Natural killer cell (primary cell): ENCODE results near the gene NRROS. TPM values are rescaled to one million over a fixed set of nuclear protein-coding genes. Genes with fewer than 3 reads are reported as not detected.

Experiments used
- ATAC-seq, 3 donors: fragments of 150-1000 bp in 2 of 3; fragments of 200-7000 bp in 1 of 3; cut with Tn5 transposase; 1 replicate in 1 of 3; 2 replicates in 2 of 3; pipeline ENCODE4 v1.10.0; 2021; ENCODE audit warnings: mild to moderate bottlenecking in 2 of 3, moderate library complexity in 2 of 3
- DNase-seq, 2 donors: peaks; one replicate each; pipeline versions ENCODE4 v3.0.0 to v3.0.0-alpha.2; 2013 to 2021; ENCODE audit warnings: mixed read lengths in 1 of 2
- H3K27ac ChIP-seq: one replicate; pipeline ENCODE4 v1.5.1; 2013; ENCODE audit warnings: mild to moderate bottlenecking, low read length
- H3K27me3 ChIP-seq: one replicate; pipeline ENCODE4 v1.6.1; 2013; ENCODE audit warnings: low read length; ENCODE audit not compliant: control insufficient read depth, insufficient read depth
- H3K36me3 ChIP-seq: one replicate; pipeline ENCODE4 v1.6.1; 2013; ENCODE audit warnings: low read length; ENCODE audit not compliant: control insufficient read depth, insufficient read depth
- H3K4me1 ChIP-seq: one replicate; pipeline ENCODE4 v1.6.1; 2013; ENCODE audit warnings: low read length; ENCODE audit not compliant: control insufficient read depth, insufficient read depth
- H3K4me3 ChIP-seq: one replicate; pipeline ENCODE4 v1.5.1; 2013; ENCODE audit warnings: low read length
- H3K9me3 ChIP-seq: one replicate; pipeline ENCODE4 v1.6.1; 2013; ENCODE audit warnings: low read length; ENCODE audit not compliant: control insufficient read depth, insufficient read depth
- H3K27ac Mint-ChIP-seq, 2 donors: one replicate each; pipeline ENCODE4 v1.8.0; 2022; ENCODE audit warnings: mild to moderate bottlenecking in 2 of 2, mixed read lengths in 2 of 2, moderate library complexity in 1 of 2
- H3K27me3 Mint-ChIP-seq, 2 donors: one replicate each; pipeline ENCODE4 v1.8.0; 2022; ENCODE audit warnings: low read depth in 2 of 2, mixed read lengths in 2 of 2
- H3K36me3 Mint-ChIP-seq: one replicate; pipeline ENCODE4 v1.8.0; 2022; ENCODE audit warnings: mixed read lengths
- H3K4me1 Mint-ChIP-seq, 2 donors: one replicate each; pipeline ENCODE4 v1.8.0; 2022; ENCODE audit warnings: mixed read lengths in 2 of 2
- H3K4me3 Mint-ChIP-seq: one replicate; pipeline ENCODE4 v1.8.0; 2022; ENCODE audit warnings: mild to moderate bottlenecking, moderate library complexity, mixed read lengths
- H3K9me3 Mint-ChIP-seq, 2 donors: one replicate each; pipeline ENCODE4 v1.8.0; 2022; ENCODE audit warnings: mixed read lengths in 2 of 2
- WGBS: methylation state at CpG from one replicate; pipeline ENCODE4 v1.1.7; 2013; ENCODE audit warnings: missing lambda C conversion rate; ENCODE audit not compliant: insufficient coverage; 5-methylcytosine and 5-hydroxymethylcytosine counted together
- intact Hi-C: fragments of 100-400 bp; cut with micrococcal nuclease; formaldehyde crosslinking; loops from one replicate; pipeline ENCODE4 v1.14.2; 2022
- total RNA-seq, 4 donors: library from RNA; stranded (reverse); fragments of 120-200 nt in 1 of 4; gene quantifications; one replicate each; pipeline versions ENCODE4 v1.2.3 to v1.2.4, GENCODE V29; 2013 to 2022
- TF ChIP-seq, protein P1 (sequence below): fragments of 200-600 bp; IDR thresholded peaks from one replicate; pipeline ENCODE4 v1.8.0; 2022; ENCODE audit warnings: antibody characterized with exemption

The NRROS gene
- total RNA-seq, 3 donors from 2014 or later (not counting 1 experiment from before 2014, with no cell fraction given): 32.5 to 56.3 (median 56.2) TPM

DNA sequence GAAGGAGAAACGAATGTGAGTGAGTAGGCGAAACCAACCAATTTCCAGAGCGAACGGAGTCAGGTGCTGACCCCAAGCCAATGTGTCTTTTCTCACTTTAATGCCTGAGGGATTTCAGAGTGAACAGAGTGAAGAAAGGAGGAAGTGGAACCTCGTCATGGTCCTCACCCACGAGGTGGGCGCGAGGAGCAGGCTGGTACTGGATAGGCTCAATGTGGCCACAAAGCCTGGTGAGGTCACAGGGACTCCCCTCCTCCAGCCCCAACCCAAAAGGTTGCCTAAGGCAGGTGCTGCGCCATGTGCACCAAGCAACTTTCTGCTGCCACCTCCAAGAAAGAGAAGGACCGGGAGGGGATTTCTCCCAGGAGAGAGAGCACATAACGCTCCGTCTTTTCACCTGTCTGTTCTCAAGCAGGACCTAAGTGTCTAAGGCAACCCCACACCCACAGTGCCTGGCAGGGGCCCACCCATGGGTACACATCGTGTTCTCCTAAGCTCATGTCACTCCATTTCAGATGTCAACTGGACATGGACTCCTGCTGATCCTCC, 3.8 kb downstream of the NRROS start:
- intact Hi-C loops: loop anchor here (1.0 to 5.0 kb wide), 3 partner anchors 11 to 141 kb away; partner anchors contain the start of gene RNF168
- DNase-seq (peak; percentile 76 to 78), ATAC-seq (peak; percentile 57 to 79 (median 76))
- no peaks in the 10 kb centered on the region for H3K27me3 ChIP-seq
- Mint-ChIP-seq H3K4me3 (peak overlapping the region; percentile 93), H3K4me1 (peaks cover 88 to 93% of the 10 kb centered on the region in 2 donors), H3K27ac (peak overlapping the region; percentile 96 to 98), H3K27me3 (no peaks in the 10 kb centered on the region), H3K36me3 (no peaks in the 10 kb centered on the region), H3K9me3 (no peaks in the 10 kb centered on the region)
- no peak overlapping the region for H3K4me3 ChIP-seq
- peaks cover 83% of the 10 kb centered on the region for H3K4me1 ChIP-seq
- H3K9me3 ChIP-seq: no peaks in the 10 kb centered on the region
- TF ChIP-seq, protein P1, sequence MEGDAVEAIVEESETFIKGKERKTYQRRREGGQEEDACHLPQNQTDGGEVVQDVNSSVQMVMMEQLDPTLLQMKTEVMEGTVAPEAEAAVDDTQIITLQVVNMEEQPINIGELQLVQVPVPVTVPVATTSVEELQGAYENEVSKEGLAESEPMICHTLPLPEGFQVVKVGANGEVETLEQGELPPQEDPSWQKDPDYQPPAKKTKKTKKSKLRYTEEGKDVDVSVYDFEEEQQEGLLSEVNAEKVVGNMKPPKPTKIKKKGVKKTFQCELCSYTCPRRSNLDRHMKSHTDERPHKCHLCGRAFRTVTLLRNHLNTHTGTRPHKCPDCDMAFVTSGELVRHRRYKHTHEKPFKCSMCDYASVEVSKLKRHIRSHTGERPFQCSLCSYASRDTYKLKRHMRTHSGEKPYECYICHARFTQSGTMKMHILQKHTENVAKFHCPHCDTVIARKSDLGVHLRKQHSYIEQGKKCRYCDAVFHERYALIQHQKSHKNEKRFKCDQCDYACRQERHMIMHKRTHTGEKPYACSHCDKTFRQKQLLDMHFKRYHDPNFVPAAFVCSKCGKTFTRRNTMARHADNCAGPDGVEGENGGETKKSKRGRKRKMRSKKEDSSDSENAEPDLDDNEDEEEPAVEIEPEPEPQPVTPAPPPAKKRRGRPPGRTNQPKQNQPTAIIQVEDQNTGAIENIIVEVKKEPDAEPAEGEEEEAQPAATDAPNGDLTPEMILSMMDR: no peak
- peak overlapping the region; percentile 81 for H3K27ac ChIP-seq
- H3K36me3 ChIP-seq: peaks cover 13% of the 10 kb centered on the region
- 18% methylated on average over 13 of the region's 13 CpGs for WGBS

- H3K9me3 Mint-ChIP-seq: no peaks in the 10 kb centered on the region
- ATAC-seq: no peak
- WGBS: 53% methylated on average over 5 of the region's 5 CpGs
- peaks cover 85 to 93% of the 10 kb centered on the region in 2 donors for H3K4me1 Mint-ChIP-seq
- H3K4me3 Mint-ChIP-seq: peak overlapping the region; percentile 93
- intact Hi-C loops: loop anchor here (1.0 to 5.0 kb wide), 3 partner anchors 11 to 141 kb away; partner anchors contain the start of gene RNF168
- H3K27me3 ChIP-seq: no peaks in the 10 kb centered on the region
- H3K36me3 ChIP-seq: peaks cover 14% of the 10 kb centered on the region
- no peak for DNase-seq
- peak overlapping the region; percentile 81 for H3K27ac ChIP-seq
- no peaks in the 10 kb centered on the region for H3K36me3 Mint-ChIP-seq
- H3K4me3 ChIP-seq: no peak overlapping the region
- no peaks in the 10 kb centered on the region for H3K27me3 Mint-ChIP-seq
- peak overlapping the region; percentile 96 to 98 for H3K27ac Mint-ChIP-seq
- TF ChIP-seq, protein P1: no peak
- H3K4me1 ChIP-seq: peaks cover 80% of the 10 kb centered on the region
- H3K9me3 ChIP-seq: no peaks in the 10 kb centered on the region
Measured at GRCh38 chr3:196643761-196644160, 4.3 kb downstream of the NRROS start.

GRCh38 chr3:196645096-196645495, 5.6 kb downstream of the NRROS start:
- WGBS: 17% methylated on average over 4 of the region's 4 CpGs
- peaks cover 16% of the 10 kb centered on the region for H3K36me3 ChIP-seq
- TF ChIP-seq, protein P1: no peak

More at GRCh38 chr3:196645096-196645495, 5.6 kb downstream of the NRROS start:
- Mint-ChIP-seq H3K27ac (peak overlapping the region; percentile 96 to 98), H3K4me1 (peaks cover 82 to 84% of the 10 kb centered on the region in 2 donors), H3K27me3 (no peaks in the 10 kb centered on the region), H3K4me3 (peak overlapping the region; percentile 93), H3K36me3 (no peaks in the 10 kb centered on the region), H3K9me3 (no peaks in the 10 kb centered on the region)
- H3K4me3 ChIP-seq: no peak overlapping the region
- intact Hi-C loops: no loop called here
- DNase-seq (peak; percentile 23 to 42), ATAC-seq (peak in 1 of 3 donors; percentile 9)
- no peaks in the 10 kb centered on the region for H3K9me3 ChIP-seq
- peak overlapping the region; percentile 61 for H3K27ac ChIP-seq
- peaks cover 81% of the 10 kb centered on the region for H3K4me1 ChIP-seq
- H3K27me3 ChIP-seq: no peaks in the 10 kb centered on the region
